ENCODE measurements around the gene AP2B1. TPM values are rescaled to one million over a fixed set of nuclear protein-coding genes. Genes with fewer than 3 reads are reported as not detected.

The AP2B1 gene
- polyA plus RNA-seq, 1 of the 3 experiments (the other 2 are of a cell fraction): 97.8 TPM

DNA sequence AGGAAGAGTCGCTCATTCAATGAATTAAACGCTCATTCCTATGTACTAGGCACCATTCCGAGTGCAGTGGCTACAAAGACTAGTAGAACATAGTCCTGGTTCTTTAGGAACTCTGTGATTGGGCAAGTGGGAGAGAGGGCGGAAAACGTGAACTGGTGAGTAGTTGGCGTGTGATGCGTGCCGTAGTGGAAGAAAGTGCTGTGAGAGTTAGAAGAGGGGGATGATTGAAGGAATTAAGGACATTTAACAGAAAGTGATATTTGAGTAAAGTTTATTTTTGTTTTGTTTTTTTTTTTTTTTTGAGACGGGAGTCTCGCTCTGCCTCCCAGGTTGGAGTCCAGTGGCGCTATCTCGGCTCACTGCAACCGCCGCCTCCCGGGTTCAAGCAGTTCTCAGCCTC lies 18.6 kb upstream of the AP2B1 start:
- Histone ChIP-seq H3K27ac (ENCODE audit: low read depth in 2 of 2, low read length in 1 of 2) (peak overlapping the region in 1 of 2 experiments; percentile 59; a peak in 2 of 4 replicates), H3K4me3 (ENCODE audit: low read depth in 2 of 2, low read length in 1 of 2) (peak overlapping the region; percentile 67 to 82), H3K9me2 (no peaks in the 10 kb centered on the region), H3F3A (replicated peaks; ENCODE audit: insufficient read depth) (peaks cover 3% of the 10 kb centered on the region), H3K4me1 (ENCODE audit: control insufficient read depth in 1 of 2, insufficient read depth in 2 of 2, low read depth in 1 of 2, low read length in 1 of 2) (peaks cover 0 to 10% of the 10 kb centered on the region in 2 experiments; a peak in 2 of 4 replicates), H3K9ac (peak overlapping the region; percentile 79), H3K36me3 (replicated peaks in 1 of 2; ENCODE audit: control insufficient read depth in 1 of 2, insufficient read depth in 2 of 2, low read length in 1 of 2) (peaks cover 0 to under 1% of the 10 kb centered on the region in 2 experiments), H3K27me3 (ENCODE audit: insufficient read depth) (no peaks in the 10 kb centered on the region; the same call in 1 of the 2 replicates), H4K20me1 (ENCODE audit: insufficient read depth) (no peaks in the 10 kb centered on the region), H3K79me2 (ENCODE audit: insufficient read depth) (peaks cover 44% of the 10 kb centered on the region), H3K9me3 (no peaks in the 10 kb centered on the region), H2AFZ (ENCODE audit: low read depth) (peak overlapping the region; percentile 90), H3K4me2 (peak overlapping the region; percentile 88)
- POLR2A ChIA-PET: interaction anchor here (0.6 to 1.2 kb wide), 3 partner anchors 10 to 19 kb away, joined by 3 to 18 read pairs (median 4); partner anchors contain the start of genes AP2B1 and PEX12
- TF ChIP-seq USF1 (IDR thresholded peaks at IDR 0.05; ENCODE audit: borderline replicate concordance, low read depth) (no peak), YY1 (IDR thresholded peaks at IDR 0.05; ENCODE audit: low read depth) (no peak), MXI1 (IDR thresholded peaks at IDR 0.05; ENCODE audit: low read depth, low read length) (peak; percentile 37; the same call in 1 of the 2 replicates), MAX (IDR thresholded peaks at IDR 0.05; ENCODE audit: low read depth) (0 out of 2 replicates have a peak, but pooled peaks have one; percentile 21), SIN3A (IDR thresholded peaks at IDR 0.05; ENCODE audit: borderline replicate concordance, low read depth, low read length) (0 out of 2 replicates have a peak, but pooled peaks have one; percentile 58)
- peak; percentile 27 for DNase-seq
- WGBS (ENCODE audit: low lambda C conversion rate): 17% methylated on average over 15 of the region's 15 CpGs
- CTCF ChIA-PET: interaction anchor here (1.0 to 1.6 kb wide), 3 partner anchors 29 to 45 kb away, joined by 3 to 4 read pairs (median 3); no protein-coding TSS in a partner anchor

DNA sequence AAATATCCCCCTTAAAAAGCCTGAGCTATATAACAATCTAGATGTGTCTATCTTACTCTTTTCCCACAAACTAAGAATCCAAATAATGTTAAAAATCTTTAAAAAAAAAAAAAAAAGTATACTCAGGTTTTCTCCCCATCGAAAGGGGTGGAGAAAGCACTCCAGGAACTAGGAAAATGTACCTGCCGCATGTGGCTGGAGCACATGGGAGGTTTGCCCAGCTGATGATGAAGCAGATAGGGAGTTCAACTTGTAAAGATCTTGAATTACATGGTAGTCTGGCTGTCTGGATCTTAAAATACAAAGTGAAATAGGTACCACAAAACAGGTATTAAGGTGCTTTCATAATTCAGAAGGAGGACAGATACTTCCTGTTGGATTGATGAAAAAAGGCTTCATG lies 17.7 kb upstream of the AP2B1 start:
- H3K9me3 ChIP-seq: no peaks in the 10 kb centered on the region

More for the DNA sequence above, 17.7 kb upstream of the AP2B1 start:
- Histone ChIP-seq H3K9ac (no peak overlapping the region), H3F3A (replicated peaks; ENCODE audit: insufficient read depth) (peaks cover 5% of the 10 kb centered on the region), H3K27me3 (ENCODE audit: insufficient read depth) (no peaks in the 10 kb centered on the region; the same call in 1 of the 2 replicates), H3K4me3 (ENCODE audit: low read depth in 2 of 2, low read length in 1 of 2) (peak overlapping the region in 1 of 2 experiments; percentile 30; a peak in 1 of 4 replicates), H3K27ac (ENCODE audit: low read depth in 2 of 2, low read length in 1 of 2) (no peak overlapping the region), H3K36me3 (replicated peaks in 1 of 2; ENCODE audit: control insufficient read depth in 1 of 2, insufficient read depth in 2 of 2, low read length in 1 of 2) (peaks cover 2 to 8% of the 10 kb centered on the region in 2 experiments), H3K4me2 (peak overlapping the region; percentile 88), H4K20me1 (ENCODE audit: insufficient read depth) (no peaks in the 10 kb centered on the region), H3K4me1 (ENCODE audit: control insufficient read depth in 1 of 2, insufficient read depth in 2 of 2, low read depth in 1 of 2, low read length in 1 of 2) (peaks cover 0 to 10% of the 10 kb centered on the region in 2 experiments; a peak in 2 of 4 replicates), H3K9me2 (no peaks in the 10 kb centered on the region), H2AFZ (ENCODE audit: low read depth) (no peak overlapping the region), H3K79me2 (ENCODE audit: insufficient read depth) (peaks cover 44% of the 10 kb centered on the region)
- TF ChIP-seq TAF1 (IDR thresholded peaks at IDR 0.05; ENCODE audit: borderline replicate concordance, low read depth, low read length) (no peak), FOSL2 (IDR thresholded peaks at IDR 0.05; ENCODE audit: borderline replicate concordance, low read depth) (no peak), IRF3 (IDR thresholded peaks at IDR 0.05; ENCODE audit: low read depth, low read length) (no peak), SMC3 (IDR thresholded peaks at IDR 0.05; ENCODE audit: low read depth, low read length) (no peak), JUND (IDR thresholded peaks at IDR 0.05) (no peak), GATA2 (CRISPR knock-in tag; IDR thresholded peaks at IDR 0.05) (no peak), REST (IDR thresholded peaks at IDR 0.05; ENCODE audit: low read depth, low read length) (no peak), NFIC (IDR thresholded peaks at IDR 0.05; ENCODE audit: borderline replicate concordance) (no peak), CHD2 (IDR thresholded peaks at IDR 0.05; ENCODE audit: low read length, partially characterized antibody) (no peak)
- whole genome bisulfite sequencing (ENCODE audit: low lambda C conversion rate): 86% methylated on average over 2 of the region's 2 CpGs
- no peak for DNase-seq
- CTCF ChIA-PET: interaction anchor here (0.8 to 1.0 kb wide), 2 partner anchors 35 to 175 kb away, joined by 3 read pairs; no protein-coding TSS in a partner anchor
- POLR2A ChIA-PET: no interaction called here
